Chondrocyte (in vitro differentiated cells): ENCODE measurements around the gene COL4A2. TPM values are rescaled to one million over a fixed set of nuclear protein-coding genes. Genes with fewer than 3 reads are reported as not detected.

ENCODE experiments used
- DNase-seq: peaks from one replicate; pipeline ENCODE4 v3.0.0; 2021; ENCODE audit warnings: mixed read lengths, low spot score
- H3K27ac Mint-ChIP-seq: one replicate; pipeline ENCODE4 v1.8.0; 2021; ENCODE audit warnings: mild to moderate bottlenecking, moderate library complexity, mixed read lengths; ENCODE audit not compliant: unreplicated experiment
- H3K27me3 Mint-ChIP-seq: 2 replicates; pipeline ENCODE4 v1.8.0; 2021; ENCODE audit warnings: low read depth, mixed read lengths
- H3K36me3 Mint-ChIP-seq: 2 replicates; pipeline ENCODE4 v1.8.0; 2021; ENCODE audit warnings: low read depth, mixed read lengths
- H3K4me1 Mint-ChIP-seq: 2 replicates; pipeline ENCODE4 v1.8.0; 2021; ENCODE audit warnings: low read depth, mild to moderate bottlenecking, mixed read lengths
- H3K4me3 Mint-ChIP-seq: one replicate; pipeline ENCODE4 v1.8.0; 2021; ENCODE audit warnings: mild to moderate bottlenecking, moderate library complexity, mixed read lengths; ENCODE audit not compliant: unreplicated experiment
- H3K9me3 Mint-ChIP-seq: 2 replicates; pipeline ENCODE4 v1.8.0; 2021; ENCODE audit warnings: low read depth, mixed read lengths
- CTCF ChIP-seq: fragments of 200-600 bp; sonication (generic); IDR thresholded peaks from 2 replicates; pipeline ENCODE4 v1.5.0; 2021; ENCODE audit warnings: antibody characterized with exemption, mild to moderate bottlenecking, moderate library complexity
- total RNA-seq: library from RNA; stranded (reverse); gene quantifications from 3 replicates; pipeline ENCODE4 v1.2.1, GENCODE V29; 2021

COL4A2 gene
- total RNA-seq, 1 donor from 2014 or later = 2,366 TPM

GRCh38 chr13:110396913-110397381, 89.9 kb downstream of the COL4A2 start:
- peak overlapping the region; percentile 21 for H3K4me3 Mint-ChIP-seq
- no peaks in the 10 kb centered on the region for H3K9me3 Mint-ChIP-seq
- TF ChIP-seq CTCF = no peak
- H3K36me3 Mint-ChIP-seq = peaks cover 19% of the 10 kb centered on the region
- peak overlapping the region; percentile 98 for H3K27ac Mint-ChIP-seq
- no peak for DNase-seq
- peaks cover 97% of the 10 kb centered on the region for H3K4me1 Mint-ChIP-seq
- H3K27me3 Mint-ChIP-seq = no peaks in the 10 kb centered on the region

GRCh38 chr13:110397436-110398115, 90.5 kb downstream of the COL4A2 start:
- H3K9me3 Mint-ChIP-seq = no peaks in the 10 kb centered on the region
- no peak for TF ChIP-seq CTCF
- H3K4me3 Mint-ChIP-seq = peak overlapping the region; percentile 21
- DNase-seq = no peak
- peak overlapping the region; percentile 98 for H3K27ac Mint-ChIP-seq
- H3K4me1 Mint-ChIP-seq = peaks cover 97% of the 10 kb centered on the region
- peaks cover 19% of the 10 kb centered on the region for H3K36me3 Mint-ChIP-seq
- no peaks in the 10 kb centered on the region for H3K27me3 Mint-ChIP-seq

GRCh38 chr13:110398564-110399507, 91.8 kb downstream of the COL4A2 start:
- H3K27ac Mint-ChIP-seq = peak overlapping the region; percentile 98
- H3K36me3 Mint-ChIP-seq = peaks cover 23% of the 10 kb centered on the region
- no peaks in the 10 kb centered on the region for H3K9me3 Mint-ChIP-seq
- no peak for TF ChIP-seq CTCF
- no peaks in the 10 kb centered on the region for H3K27me3 Mint-ChIP-seq
- peak overlapping the region; percentile 26 for H3K4me3 Mint-ChIP-seq
- no peak for DNase-seq
- H3K4me1 Mint-ChIP-seq = peaks cover 97% of the 10 kb centered on the region

GRCh38 chr13:110399801-110400200, 92.7 kb downstream of the COL4A2 start:
- Mint-ChIP-seq H3K4me3 (no peak overlapping the region), H3K36me3 (peaks cover 20% of the 10 kb centered on the region), H3K9me3 (no peaks in the 10 kb centered on the region), H3K4me1 (peaks cover 97% of the 10 kb centered on the region), H3K27ac (peak overlapping the region; percentile 98), H3K27me3 (no peaks in the 10 kb centered on the region)
- no peak for DNase-seq
- TF ChIP-seq CTCF = no peak

GRCh38 chr13:110400786-110401533, 93.9 kb downstream of the COL4A2 start:
- no peak for TF ChIP-seq CTCF
- peak overlapping the region; percentile 80 for H3K27ac Mint-ChIP-seq
- H3K4me3 Mint-ChIP-seq = no peak overlapping the region
- H3K36me3 Mint-ChIP-seq = peaks cover 17% of the 10 kb centered on the region
- no peaks in the 10 kb centered on the region for H3K27me3 Mint-ChIP-seq
- H3K9me3 Mint-ChIP-seq = no peaks in the 10 kb centered on the region
- H3K4me1 Mint-ChIP-seq = peaks cover 97% of the 10 kb centered on the region
- no peak for DNase-seq
